HG03097 (cell line): ENCODE results near the gene HID1.
A peak's percentile ranks its signal among the peaks of the same experiment; 100 is the strongest.
"Not testable (repeated sequence)": the region's sequence is repeated elsewhere in the genome, so short reads cannot be mapped to it uniquely, and the experiment has no call there.

Experiments
- ATAC-seq: cut with Tn5 transposase; IDR thresholded peaks from one replicate; pipeline ENCODE4 v1.9.1; 2021; ENCODE audit not compliant: unreplicated experiment, low FRiP score

Gene HID1, protein sequence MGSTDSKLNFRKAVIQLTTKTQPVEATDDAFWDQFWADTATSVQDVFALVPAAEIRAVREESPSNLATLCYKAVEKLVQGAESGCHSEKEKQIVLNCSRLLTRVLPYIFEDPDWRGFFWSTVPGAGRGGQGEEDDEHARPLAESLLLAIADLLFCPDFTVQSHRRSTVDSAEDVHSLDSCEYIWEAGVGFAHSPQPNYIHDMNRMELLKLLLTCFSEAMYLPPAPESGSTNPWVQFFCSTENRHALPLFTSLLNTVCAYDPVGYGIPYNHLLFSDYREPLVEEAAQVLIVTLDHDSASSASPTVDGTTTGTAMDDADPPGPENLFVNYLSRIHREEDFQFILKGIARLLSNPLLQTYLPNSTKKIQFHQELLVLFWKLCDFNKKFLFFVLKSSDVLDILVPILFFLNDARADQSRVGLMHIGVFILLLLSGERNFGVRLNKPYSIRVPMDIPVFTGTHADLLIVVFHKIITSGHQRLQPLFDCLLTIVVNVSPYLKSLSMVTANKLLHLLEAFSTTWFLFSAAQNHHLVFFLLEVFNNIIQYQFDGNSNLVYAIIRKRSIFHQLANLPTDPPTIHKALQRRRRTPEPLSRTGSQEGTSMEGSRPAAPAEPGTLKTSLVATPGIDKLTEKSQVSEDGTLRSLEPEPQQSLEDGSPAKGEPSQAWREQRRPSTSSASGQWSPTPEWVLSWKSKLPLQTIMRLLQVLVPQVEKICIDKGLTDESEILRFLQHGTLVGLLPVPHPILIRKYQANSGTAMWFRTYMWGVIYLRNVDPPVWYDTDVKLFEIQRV

DNA sequence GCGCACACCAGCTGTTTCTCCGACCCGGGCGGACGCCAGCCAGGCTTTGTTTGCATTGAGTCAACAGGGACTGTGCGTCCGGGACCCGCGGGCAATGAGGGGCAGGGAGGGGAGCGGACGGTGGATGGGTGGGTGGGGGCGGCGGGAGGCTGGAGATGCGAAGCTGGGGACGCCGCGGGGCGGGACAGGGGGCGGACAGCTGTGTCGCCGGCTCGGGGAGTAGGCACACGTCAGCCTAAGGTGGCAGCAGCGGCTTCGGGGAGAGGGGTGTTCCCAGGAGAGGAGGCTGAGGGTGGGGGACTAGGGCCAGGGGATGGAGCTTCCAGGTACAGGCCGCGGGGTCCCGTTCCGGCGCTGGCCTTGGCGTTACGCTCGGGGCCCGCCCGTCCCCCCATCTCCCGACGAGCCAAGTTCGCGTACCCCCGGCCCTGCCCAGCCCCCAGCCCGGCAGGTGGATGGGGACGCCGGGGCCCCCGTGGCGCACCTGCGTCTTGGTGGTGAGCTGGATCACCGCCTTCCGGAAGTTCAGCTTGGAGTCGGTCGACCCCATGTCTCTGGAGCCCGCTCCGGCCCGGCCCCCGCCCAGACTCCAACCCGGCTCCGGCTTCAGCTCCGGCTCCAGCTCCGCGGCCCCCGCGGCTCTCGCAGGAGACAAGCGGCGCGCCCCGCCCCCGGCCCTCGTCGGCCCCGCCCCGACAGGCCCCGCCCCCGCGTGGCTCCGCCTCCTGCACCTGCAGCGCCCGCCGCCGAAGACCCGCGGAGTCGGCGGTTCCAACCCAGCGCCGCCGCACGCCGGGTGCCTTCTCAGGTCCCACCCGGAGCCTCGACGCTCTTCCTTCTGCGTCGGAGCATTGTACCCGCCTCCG lies at the start of gene HID1:
TSS of gene HID1 (minus strand) at position 653 of the 866 bp plus-strand sequence. CDS start at position 550, 103 bp downstream.
- ATAC-seq: no peak

DNA sequence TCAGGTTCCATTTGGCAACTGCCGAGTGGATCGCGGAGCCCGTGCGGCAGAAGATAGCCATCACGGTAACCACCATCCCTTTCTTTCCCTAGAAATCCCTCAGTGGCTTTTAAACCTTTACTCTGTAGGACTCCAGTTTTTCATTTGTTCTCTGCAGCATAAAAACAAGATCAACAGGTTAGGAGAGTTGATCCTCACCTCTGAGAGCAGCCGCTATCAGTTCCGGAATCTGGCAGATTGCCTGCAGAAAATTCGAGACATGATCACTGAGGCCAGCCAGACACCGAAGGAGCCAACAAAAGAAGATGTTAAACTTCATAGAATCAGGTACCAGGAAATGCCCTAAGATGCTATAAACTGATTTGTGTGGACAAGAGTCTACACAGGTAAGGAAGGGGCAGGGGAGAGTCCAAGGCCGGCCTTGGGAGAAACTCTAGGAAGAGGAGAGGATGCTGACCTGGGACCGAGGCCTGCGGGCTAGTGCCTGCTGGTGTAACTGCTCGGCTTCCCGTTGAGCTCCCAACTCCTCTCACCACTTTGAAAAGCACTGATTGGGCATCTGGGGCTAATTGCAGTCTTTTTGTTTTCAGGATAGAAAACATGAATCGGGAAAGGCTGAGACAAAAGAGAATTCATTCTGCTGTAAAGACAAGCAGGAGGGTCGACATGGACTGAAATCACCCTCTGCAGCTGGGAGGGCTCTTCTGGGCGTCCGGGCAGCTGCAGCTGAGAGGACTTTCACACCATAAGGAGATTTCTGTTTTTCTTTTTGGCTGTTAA lies 48.0 kb upstream of the HID1 start:
- no peak for ATAC-seq

DNA sequence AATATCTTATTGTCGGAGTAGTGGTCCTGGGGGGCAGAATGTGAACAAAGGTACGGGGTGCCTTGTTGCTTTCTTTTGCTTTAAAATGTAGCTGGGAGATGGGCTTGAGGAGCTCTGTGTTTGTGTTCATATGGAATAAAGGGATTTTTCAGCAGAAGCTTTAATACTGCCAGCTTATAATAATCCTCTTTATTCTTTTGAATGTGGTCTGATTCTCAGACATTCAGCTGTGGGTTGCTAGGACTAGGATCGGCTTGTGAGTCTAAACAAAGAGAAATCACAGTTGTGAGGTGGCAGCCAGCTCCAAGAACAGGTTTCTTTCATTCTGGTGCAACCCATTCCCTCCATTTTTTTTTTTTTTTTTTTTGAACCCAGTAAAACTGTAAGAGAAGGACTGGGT lies 47.2 kb upstream of the HID1 start:
- ATAC-seq: no peak

DNA sequence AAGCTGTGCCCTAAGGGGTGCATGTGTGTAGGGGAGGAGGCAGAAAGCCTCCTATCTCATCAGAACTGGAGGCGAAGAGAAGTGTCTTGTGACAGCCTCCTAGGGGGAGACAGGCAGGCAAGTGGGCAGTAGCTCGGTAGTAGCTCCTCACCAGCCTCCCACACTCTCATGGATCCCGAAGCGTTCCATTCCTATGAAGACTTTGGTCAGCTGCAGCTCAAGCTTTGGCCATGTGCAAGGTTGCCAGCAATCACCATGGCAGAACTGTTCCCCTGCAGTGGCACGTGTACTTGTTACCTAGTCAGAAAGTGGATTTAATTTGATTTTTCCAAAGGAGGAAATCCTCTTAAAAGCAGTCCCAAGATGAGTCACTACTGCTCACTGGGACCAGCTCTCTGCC lies 46.6 kb upstream of the HID1 start:
- ATAC-seq: no peak

DNA sequence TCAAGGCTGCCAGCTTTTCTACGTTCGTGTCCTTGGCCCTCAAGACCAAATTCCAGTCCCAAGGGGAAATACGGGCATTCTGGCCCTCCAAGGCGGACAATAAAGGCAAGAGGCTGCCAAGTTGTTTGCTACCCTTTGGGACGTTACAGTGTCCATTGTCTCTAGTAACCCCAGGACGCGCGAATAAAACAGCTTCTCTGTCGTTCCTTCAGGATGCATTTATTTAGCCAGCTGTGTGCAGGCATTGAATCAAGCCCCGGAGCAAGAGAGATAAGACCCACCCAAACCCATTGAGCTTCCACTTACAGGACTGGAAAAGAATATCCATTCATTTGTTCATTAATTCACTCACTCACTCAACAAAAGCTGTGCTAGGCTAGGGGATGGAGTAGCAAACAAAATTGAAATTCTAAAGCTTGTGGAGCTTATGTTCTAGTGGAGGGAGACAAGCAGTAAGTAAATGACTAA lies 40.6 kb upstream of the HID1 start:
- ATAC-seq: no peak

DNA sequence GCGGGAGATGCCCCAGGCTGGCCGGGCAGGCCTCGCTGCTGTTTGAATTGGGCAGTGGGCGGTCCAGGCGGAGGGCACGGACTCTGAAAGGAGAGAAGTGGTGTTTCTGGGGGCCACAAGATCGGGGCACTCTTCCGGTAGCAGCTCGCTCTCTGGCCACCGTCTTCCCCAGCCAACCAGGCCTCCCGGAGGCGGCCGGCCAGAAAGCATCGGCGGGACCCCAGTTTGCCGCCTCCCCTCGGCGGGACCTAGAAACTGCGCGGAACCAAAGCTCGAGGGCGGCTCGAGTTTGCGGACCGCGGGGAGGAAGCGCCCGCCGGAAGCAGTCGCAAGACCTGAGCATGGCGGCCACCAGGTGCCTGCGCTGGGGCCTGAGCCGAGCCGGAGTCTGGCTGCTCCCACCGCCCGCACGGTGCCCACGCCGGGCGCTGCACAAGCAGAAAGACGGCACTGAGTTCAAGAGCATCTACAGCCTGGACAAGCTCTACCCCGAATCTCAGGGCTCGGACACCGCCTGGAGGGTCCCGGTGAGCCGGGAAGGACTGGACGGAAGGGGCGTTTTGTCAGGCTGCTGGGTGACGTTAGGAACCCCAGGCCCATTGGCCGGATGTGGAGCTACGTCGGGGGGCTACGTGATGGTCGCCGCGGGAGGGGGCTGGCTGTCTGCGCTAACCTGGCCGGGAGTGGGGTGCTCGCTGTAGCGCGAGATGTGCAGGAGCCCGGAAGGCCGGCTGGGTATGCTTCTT lies 40.0 kb upstream of the HID1 start, which contains the start of gene MRPL58:
TSS of gene MRPL58 (plus strand) at position 325 of the 746 bp plus-strand sequence. CDS start at position 342, 17 bp downstream.
- ATAC-seq: peak; percentile 74

DNA sequence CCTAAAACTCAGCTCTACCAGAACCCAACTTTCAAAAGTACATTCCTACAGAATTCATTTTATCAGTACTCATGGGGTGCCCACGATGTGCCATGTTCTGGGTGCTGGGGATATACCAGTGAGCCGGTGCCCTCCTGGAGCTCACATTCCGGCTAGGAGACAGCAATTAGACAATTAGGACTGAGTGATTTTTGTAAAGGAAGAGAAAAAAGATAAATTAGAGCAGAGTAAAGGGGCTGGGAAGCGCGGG lies 39.5 kb upstream of the HID1 start:
- no peak for ATAC-seq

DNA sequence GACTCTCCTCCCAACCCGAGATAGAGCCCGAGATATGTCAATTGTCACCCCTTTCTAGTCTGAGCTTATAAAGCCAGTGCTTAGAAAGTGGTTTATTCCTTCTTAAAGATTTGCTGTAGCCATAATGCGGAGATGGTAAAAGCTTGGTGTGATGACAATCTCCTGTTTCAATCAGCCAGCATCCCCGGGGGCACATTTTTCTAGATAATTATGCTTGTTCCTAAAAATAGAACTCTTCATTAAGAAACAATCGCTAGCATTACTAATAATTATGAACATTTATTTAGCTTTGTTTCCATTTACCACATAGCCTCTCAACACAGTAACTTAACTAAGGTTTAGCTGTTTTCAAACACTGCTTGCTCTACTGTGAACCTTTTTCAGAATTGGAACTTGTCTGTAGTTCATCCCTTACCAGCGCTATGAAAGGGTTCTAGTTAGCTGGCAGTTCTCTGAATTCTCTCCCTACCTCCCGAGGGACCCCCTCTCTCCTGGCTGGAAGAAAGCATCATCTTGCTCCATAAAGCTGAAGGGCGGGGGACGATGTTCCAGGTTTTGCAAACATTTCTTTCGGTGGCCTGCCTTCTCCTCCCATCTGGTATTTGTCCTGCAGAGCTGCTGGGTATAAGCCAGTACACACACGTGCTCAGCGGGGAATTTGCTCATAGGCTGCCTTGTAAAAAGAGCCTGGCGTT lies 39.0 kb upstream of the HID1 start:
- ATAC-seq: no peak

DNA sequence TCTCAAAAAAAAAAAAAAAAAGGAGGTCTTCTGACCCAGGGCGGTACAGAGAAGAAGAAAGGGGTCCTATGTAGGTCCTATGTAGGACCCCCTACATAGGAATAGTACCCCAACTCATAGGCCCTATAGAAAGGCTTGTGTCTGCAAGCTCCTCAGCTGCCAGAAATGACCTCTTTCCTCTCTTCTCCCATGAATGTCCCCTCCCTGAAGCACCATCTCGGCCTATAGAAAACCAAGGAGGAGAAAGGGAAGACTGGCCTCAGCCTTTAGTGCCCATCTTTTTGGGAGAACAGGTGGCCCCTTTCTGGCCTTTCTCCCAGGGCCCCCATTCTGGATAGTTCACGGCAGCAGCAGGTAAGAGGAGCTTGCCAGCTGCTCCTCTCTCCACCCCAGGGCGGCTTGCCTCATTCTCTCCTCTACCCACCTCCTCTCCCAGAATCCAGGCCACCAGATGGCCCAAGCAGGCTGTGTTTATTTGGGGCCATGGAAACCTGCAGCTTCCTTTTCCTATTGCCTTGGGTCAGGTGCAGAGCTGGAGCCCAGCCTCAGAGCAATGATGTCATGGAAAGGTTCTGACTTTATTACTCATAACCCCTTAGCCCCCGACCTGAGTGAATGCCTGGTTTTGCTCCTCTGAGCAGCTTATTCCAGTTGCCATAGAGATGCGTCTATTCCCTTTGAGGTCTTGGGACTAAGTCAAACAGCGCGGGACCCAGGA lies 38.3 kb upstream of the HID1 start:
- ATAC-seq: no peak

DNA sequence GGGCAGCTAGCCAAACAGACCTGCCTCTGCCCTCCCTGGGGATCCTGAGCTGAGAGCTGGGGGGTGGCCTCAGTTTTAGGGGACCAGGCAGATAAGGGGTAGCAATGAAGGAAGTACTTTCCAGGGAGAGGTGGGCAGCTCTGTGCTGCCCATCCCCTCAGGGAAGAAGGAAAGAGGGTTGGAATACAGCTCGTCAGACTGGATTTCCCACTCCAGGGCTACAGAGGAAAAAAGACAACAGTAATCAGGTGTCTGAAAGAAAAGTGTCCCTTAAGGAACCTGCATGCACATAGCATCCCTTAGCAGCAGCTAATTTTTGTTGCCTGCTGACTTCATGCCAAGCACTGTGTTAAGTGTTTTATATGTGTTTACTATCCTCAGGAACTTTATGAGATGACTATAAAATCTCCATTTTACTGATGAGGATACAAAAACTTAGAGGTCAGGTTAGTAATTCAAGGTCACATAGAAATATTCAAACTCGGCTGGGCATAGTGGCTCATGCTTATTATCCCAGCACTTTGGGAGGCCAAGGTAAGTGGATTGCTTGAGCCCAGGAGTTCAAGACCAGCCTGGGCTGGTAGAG lies 36.7 kb upstream of the HID1 start:
- no peak for ATAC-seq

DNA sequence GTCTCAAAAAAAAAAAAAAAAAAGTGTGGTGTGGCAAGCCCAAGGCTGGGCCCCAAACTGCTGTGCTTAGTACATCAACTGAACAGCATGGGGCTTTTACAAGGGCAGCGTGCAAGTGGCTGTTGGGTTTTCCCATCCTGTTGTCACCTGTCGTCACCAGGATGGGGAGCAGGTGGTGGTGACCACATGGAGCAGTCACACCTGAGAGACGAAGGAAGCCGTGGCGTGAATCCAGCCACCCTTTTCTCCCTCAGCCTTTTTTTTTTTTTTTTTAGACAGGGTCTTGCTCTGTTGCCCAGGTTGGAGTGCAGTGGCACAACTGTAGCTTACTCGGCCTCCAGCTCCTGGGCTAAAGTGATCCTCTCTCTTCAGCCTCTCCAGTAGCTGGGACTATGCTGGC lies 35.8 kb upstream of the HID1 start:
- ATAC-seq: no peak

DNA sequence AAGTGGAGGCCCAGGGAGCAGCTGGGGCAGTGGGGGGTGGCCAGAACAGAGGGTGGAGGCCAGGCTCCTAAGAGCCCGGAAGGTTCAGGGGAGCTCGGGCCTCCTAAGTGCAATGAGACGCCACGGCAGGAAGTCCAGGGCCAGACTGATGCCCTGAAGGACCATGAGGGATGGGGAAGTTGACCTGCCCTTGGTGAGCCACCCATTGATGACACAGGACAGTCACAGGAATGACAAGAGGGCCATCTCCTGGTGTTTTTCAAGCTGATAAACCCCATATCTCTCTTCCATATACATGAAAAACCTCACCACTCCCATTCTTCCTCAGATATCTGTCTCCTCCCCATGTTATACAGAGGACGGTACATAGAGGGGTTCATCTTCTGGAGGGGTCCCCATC lies 34.1 kb upstream of the HID1 start:
- no peak for ATAC-seq

DNA sequence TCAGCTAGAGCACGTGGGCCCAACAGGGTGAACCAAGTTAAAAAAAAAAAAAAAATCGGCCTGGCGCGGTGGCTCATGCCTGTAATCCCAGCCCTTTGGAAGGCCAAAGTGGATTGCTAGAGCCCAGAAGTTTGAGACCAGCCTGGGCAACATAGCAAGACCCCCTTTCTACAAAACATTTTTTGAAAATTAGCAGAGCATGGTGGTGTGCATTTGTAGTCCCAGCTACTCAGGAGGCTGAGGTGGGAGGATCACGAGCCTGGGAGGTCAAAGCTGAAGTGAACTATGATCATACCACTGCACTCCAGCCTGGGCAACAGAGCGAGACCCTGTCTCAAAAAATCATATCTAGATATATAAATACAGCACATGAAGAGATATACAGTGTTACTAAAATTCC lies 33.5 kb upstream of the HID1 start:
- ATAC-seq: not testable (repeated sequence)

DNA sequence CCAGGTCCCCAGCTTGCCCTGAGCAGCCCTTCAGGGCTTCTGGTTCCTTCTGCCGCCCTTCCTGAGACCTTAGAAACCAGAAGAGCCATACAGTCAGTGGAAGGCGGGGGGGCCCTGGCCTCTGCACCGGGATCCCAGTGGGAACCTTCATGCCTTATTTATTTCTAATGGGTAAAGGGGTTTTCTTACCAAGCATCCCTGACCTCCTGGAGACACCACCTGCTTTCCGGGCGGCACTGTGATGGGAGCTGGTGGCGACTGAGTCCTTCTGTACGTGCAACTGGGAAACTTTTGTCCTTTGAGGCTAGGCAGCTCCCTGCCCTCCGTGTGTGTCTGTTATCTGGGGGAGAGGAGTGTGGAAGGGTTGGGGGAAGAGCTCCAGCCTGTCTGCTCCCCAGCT lies 32.7 kb upstream of the HID1 start:
- ATAC-seq: no peak

DNA sequence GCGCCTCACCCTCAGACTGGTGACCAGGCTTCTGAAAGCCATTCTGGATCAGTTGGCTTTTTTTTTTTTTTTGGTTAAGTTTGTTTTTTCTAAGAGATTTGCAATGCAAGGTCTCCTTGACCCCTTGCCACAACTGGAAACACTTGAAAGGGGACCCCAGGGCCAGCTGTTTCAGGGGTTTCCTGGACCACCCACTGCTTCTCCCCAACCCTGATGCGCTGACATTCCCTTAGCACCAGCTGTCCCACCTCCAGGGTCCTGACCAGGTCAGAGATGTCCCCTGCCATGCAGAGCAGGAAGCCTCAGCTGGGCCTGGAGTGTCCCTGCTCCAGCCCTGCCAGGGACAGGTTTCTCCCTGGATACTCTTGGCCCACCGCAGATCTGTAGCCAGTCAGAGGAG lies 31.8 kb upstream of the HID1 start:
- no peak for ATAC-seq

DNA sequence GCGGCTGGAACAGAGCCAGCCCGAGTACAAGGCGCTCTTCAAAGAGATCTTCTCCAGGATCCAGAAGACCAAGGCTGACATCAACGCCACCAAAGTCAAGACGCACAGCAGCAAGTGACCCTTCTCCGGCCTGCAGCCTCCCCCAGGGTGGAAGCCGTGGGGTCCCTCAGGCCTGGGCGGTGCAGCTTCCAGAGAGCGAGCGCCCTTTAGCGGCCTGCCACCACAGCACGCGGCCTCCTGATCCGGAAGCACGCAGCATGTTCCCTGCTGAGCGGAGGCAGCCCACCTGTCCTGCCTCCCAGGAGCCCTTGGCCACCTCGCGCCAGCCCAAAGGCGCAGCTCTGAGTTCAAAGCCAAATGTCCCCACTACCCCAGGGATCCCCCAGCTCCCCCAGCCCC lies 31.4 kb upstream of the HID1 start:
- ATAC-seq: no peak

DNA sequence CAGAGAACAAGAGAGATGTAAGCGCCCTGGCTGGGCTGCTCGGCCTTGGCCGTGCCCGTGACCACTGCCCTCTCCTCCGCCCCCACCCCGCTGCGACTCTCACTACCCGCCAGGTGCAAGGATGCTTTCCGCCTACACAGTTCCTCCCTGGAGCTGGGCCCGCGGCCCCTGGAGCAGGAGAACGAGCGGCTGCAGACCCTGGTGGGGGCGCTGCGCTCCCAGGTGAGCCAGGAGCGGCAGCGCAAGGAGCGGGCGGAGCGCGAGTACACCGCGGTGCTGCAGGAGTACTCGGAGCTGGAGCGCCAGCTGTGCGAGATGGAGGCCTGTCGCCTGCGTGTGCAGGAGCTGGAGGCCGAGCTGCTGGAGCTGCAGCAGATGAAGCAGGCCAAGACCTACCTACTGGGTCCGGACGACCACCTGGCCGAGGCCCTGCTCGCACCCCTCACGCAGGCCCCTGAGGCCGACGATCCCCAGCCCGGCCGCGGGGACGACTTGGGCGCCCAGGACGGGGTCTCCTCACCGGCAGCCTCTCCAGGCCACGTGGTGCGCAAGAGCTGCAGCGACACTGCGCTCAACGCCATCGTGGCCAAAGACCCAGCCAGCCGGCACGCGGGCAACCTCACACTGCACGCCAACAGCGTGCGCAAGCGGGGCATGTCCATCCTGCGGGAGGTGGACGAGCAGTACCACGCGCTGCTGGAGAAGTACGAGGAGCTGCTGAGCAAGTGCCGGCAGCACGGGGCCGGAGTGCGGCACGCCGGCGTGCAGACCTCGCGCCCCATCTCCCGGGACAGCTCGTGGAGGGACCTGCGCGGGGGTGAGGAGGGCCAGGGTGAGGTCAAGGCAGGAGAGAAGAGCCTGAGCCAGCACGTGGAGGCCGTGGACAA lies 30.8 kb upstream of the HID1 start:
- ATAC-seq: no peak
